GM12801 (cell line): ENCODE data around the gene FAM120A.

Experiments used
- TF ChIP-seq, protein P1 (sequence below): IDR thresholded peaks from one replicate; pipeline ENCODE4 v1.5.1; 2011; ENCODE audit warnings: control low read depth; ENCODE audit not compliant: insufficient read length; ENCODE audit errors: extremely low read depth

FAM120A gene

DNA sequence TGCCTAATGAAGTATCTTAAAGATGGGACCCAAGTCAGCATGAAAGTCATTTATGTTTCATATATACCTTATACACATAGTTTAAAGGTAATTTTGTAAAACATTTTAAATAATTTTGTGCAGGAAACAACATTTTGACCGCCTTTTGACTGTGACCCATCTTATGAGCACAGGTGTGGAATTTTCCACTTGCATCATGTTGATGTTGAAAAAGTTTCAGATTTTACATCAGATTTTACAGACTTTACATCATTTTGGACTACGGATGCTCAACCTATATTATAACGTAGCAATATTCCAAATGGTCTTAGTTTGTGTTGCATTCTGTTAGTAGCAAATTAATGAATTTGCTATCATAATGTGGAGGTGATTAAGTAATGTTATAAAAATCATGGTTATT, 23.6 kb downstream of the FAM120A start:
- TF ChIP-seq, protein P1, sequence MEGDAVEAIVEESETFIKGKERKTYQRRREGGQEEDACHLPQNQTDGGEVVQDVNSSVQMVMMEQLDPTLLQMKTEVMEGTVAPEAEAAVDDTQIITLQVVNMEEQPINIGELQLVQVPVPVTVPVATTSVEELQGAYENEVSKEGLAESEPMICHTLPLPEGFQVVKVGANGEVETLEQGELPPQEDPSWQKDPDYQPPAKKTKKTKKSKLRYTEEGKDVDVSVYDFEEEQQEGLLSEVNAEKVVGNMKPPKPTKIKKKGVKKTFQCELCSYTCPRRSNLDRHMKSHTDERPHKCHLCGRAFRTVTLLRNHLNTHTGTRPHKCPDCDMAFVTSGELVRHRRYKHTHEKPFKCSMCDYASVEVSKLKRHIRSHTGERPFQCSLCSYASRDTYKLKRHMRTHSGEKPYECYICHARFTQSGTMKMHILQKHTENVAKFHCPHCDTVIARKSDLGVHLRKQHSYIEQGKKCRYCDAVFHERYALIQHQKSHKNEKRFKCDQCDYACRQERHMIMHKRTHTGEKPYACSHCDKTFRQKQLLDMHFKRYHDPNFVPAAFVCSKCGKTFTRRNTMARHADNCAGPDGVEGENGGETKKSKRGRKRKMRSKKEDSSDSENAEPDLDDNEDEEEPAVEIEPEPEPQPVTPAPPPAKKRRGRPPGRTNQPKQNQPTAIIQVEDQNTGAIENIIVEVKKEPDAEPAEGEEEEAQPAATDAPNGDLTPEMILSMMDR = no peak

DNA sequence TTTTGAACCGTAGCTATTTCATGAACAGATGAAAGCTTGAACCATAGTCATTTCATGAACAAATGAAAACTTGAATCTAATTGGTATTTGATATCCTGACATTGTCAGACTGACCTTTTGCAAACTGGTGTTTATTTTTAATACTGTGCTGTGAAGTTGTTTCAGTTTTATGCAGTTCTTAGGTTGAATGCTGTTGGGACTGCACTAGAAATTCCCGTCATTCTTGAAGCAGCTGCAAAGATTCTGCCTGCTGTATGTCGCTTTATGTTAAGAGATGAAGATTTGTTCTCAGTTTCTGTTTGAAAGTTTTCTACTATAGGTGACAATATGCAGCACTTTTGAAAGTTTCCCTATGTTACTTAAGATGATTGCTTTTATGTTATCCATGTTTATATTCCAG, 24.4 kb downstream of the FAM120A start:
- TF ChIP-seq, protein P1 = no peak

DNA sequence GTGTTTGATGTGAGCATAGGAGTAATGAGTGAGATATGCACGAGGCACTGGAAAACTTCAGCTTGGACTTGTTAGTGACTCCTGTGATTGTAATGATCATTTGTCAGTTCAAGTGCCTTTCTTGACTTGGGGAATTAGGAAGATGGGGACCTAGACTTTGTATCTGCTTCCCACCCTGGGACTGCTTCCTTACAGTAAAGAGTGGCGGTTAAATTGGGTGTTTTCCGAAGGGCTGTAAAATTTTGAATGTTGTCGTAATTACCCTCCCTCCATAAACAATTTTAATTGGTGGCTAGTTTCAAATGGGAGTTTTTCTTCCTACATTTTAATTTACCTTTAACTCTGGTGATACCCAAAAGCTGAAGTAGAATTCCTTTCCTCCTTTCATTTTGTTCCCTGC, 25.4 kb downstream of the FAM120A start:
- TF ChIP-seq, protein P1 = no peak

DNA sequence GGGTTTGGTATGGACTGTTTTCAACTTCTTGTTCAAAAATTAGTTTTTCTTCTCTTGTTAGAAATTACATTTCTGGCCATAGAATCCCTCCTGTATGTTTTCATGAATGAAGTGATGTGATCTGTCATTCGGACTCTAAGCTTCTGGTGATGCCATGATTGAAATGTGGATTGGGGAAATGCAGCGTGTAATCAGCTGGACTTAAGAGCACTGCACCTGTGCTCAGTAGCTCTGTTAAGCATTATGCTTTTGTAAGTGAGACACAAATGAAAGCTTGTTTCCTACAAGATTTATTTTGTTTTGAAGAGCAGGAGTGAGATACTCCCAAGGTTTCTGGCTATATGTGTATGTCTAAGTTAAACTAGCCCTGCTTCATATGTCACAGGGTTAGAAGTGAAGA, 25.9 kb downstream of the FAM120A start:
- TF ChIP-seq, protein P1 = no peak

DNA sequence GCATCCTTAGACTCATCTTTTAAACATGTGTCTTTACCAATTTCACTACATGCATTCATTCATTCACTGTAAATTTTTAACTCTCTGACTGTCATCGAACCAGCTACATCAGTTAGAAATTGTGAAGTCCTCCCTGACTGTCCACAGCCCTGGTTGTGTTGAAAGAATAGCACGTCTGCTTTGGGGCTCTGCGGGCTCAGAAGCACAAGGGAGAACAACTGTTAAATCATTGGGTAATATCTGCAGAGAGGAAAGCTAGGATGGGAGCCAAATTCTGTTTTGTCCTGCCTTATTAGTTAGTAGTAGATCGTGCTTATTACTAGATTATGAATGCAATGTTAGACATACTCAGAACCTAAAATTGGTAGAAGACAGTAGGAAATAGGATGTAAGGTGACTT, 28.2 kb downstream of the FAM120A start:
- TF ChIP-seq, protein P1 = no peak

DNA sequence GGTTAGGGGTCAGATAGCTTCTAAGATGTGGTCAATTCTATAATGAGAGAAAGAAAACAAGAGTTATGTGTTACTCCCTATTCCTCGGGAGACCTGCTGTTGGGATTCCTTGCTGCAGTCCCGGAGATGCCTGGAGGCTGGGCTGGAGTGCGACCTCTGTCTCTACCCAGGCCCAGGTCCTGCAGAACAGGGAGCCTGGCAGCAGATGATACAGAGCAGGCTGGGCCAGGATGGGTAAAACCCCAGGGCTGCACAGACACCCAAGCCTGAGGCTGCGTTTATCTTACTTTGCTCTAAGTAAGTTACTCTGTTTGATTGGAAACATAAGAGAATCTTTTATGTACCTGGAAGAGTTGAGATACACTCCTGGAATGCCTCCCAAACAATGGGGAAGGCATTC, 28.8 kb downstream of the FAM120A start:
- TF ChIP-seq, protein P1 = no peak

DNA sequence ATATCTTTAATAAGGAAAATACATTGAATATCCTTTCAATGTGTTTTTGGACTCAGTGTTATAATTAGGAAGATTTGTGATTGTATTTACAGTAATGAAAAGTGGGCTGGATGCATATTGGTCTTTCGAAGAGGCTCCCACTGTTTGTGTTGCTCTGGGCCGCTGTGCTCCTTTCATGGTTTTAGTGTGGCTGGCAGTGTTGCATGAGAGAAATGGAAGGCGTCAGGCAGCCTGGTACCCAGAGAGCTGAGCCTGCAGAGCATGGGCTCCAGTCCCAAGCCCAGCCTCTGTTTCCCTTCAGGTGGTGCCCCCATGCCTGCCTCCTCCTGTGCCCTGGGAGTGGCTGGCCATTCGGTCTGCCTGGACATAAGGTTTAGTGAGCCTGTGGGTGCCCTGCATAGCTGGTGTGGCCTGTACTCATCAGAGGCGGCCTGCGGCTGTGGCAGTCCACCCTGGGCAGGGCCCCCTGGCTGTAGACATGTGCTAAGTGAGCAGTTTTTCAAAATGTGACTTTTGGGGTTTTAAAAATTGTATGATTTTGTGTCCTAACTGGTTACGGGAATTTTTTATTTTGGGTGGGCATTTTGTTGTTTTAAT, 29.3 kb downstream of the FAM120A start:
- TF ChIP-seq, protein P1 = no peak
